ENCODE data around the gene RASSF10.

RASSF10 gene

DNA sequence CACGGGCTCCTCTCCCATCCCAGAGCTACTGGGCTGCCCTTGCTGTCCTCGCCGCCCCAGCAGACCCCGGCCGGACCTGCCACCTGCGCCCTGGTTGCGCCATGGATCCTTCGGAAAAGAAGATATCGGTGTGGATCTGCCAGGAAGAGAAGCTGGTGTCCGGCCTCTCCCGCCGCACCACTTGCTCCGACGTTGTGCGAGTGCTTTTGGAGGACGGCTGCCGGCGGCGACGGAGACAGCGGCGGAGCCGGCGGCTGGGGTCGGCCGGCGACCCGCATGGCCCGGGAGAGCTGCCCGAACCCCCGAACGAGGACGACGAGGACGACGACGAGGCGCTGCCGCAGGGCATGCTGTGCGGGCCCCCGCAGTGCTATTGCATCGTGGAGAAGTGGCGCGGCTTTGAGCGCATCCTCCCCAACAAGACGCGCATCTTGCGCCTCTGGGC lies 382 bp downstream of the RASSF10 start:
- no peak overlapping the region for H3K27ac ChIP-seq (replicated peaks)
- peaks cover 56% of the 10 kb centered on the region for H3K27me3 ChIP-seq (ENCODE audit: insufficient read depth, poor library complexity, severe bottlenecking)
- H3K4me3 ChIP-seq (replicated peaks; ENCODE audit: insufficient read depth, low read length): no peak overlapping the region
- DNase-seq (ENCODE audit: low read depth in 1 of 2, low spot score in 1 of 2): no peak
- TF ChIP-seq, protein P1, sequence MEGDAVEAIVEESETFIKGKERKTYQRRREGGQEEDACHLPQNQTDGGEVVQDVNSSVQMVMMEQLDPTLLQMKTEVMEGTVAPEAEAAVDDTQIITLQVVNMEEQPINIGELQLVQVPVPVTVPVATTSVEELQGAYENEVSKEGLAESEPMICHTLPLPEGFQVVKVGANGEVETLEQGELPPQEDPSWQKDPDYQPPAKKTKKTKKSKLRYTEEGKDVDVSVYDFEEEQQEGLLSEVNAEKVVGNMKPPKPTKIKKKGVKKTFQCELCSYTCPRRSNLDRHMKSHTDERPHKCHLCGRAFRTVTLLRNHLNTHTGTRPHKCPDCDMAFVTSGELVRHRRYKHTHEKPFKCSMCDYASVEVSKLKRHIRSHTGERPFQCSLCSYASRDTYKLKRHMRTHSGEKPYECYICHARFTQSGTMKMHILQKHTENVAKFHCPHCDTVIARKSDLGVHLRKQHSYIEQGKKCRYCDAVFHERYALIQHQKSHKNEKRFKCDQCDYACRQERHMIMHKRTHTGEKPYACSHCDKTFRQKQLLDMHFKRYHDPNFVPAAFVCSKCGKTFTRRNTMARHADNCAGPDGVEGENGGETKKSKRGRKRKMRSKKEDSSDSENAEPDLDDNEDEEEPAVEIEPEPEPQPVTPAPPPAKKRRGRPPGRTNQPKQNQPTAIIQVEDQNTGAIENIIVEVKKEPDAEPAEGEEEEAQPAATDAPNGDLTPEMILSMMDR (IDR thresholded peaks at IDR 0.05; ENCODE audit: insufficient read depth, low read length): no peak
- TF ChIP-seq GABPA (IDR thresholded peaks at IDR 0.05; ENCODE audit: low read depth): no peak
- no peak for TF ChIP-seq POLR2AphosphoS5 (IDR thresholded peaks at IDR 0.05; ENCODE audit: low read depth)
- TF ChIP-seq, protein P2, sequence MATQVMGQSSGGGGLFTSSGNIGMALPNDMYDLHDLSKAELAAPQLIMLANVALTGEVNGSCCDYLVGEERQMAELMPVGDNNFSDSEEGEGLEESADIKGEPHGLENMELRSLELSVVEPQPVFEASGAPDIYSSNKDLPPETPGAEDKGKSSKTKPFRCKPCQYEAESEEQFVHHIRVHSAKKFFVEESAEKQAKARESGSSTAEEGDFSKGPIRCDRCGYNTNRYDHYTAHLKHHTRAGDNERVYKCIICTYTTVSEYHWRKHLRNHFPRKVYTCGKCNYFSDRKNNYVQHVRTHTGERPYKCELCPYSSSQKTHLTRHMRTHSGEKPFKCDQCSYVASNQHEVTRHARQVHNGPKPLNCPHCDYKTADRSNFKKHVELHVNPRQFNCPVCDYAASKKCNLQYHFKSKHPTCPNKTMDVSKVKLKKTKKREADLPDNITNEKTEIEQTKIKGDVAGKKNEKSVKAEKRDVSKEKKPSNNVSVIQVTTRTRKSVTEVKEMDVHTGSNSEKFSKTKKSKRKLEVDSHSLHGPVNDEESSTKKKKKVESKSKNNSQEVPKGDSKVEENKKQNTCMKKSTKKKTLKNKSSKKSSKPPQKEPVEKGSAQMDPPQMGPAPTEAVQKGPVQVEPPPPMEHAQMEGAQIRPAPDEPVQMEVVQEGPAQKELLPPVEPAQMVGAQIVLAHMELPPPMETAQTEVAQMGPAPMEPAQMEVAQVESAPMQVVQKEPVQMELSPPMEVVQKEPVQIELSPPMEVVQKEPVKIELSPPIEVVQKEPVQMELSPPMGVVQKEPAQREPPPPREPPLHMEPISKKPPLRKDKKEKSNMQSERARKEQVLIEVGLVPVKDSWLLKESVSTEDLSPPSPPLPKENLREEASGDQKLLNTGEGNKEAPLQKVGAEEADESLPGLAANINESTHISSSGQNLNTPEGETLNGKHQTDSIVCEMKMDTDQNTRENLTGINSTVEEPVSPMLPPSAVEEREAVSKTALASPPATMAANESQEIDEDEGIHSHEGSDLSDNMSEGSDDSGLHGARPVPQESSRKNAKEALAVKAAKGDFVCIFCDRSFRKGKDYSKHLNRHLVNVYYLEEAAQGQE (IDR thresholded peaks at IDR 0.05; ENCODE audit: insufficient replicate concordance, low read depth): no peak
- TF ChIP-seq SPI1 (IDR thresholded peaks at IDR 0.05; ENCODE audit: borderline replicate concordance, low read depth): no peak

DNA sequence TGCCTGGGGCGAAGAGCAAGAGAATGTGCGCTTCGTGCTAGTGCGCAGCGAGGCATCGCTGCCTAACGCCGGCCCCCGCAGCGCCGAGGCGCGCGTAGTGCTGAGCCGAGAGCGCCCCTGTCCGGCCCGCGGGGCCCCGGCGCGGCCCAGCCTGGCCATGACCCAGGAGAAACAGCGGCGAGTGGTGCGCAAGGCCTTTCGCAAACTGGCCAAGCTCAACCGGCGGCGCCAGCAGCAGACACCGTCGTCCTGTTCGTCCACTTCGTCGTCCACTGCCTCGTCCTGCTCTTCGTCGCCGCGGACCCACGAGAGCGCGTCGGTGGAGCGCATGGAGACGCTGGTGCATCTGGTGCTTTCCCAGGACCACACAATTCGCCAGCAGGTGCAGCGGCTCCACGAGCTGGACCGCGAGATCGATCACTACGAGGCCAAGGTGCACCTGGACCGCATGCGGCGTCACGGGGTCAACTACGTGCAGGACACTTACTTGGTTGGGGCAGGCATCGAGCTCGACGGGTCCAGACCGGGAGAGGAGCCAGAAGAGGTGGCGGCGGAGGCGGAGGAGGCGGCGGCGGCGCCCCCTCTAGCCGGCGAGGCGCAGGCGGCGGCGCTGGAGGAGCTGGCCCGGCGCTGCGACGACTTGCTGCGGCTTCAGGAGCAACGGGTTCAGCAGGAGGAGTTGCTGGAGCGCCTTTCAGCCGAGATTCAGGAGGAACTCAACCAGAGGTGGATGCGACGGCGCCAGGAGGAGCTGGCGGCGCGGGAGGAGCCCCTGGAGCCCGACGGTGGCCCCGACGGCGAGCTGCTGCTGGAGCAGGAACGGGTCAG lies 1.0 kb downstream of the RASSF10 start:
- no peak overlapping the region for H3K27ac ChIP-seq (replicated peaks)
- TF ChIP-seq POLR2AphosphoS5 (IDR thresholded peaks at IDR 0.05; ENCODE audit: low read depth) (no peak), SPI1 (IDR thresholded peaks at IDR 0.05; ENCODE audit: borderline replicate concordance, low read depth) (no peak), GABPA (IDR thresholded peaks at IDR 0.05; ENCODE audit: low read depth) (no peak)
- TF ChIP-seq, protein P2 (IDR thresholded peaks at IDR 0.05; ENCODE audit: insufficient replicate concordance, low read depth): no peak
- DNase-seq (ENCODE audit: low read depth in 1 of 2, low spot score in 1 of 2): no peak
- H3K4me3 ChIP-seq (replicated peaks; ENCODE audit: insufficient read depth, low read length): no peak overlapping the region
- peaks cover 55% of the 10 kb centered on the region for H3K27me3 ChIP-seq (ENCODE audit: insufficient read depth, poor library complexity, severe bottlenecking)

DNA sequence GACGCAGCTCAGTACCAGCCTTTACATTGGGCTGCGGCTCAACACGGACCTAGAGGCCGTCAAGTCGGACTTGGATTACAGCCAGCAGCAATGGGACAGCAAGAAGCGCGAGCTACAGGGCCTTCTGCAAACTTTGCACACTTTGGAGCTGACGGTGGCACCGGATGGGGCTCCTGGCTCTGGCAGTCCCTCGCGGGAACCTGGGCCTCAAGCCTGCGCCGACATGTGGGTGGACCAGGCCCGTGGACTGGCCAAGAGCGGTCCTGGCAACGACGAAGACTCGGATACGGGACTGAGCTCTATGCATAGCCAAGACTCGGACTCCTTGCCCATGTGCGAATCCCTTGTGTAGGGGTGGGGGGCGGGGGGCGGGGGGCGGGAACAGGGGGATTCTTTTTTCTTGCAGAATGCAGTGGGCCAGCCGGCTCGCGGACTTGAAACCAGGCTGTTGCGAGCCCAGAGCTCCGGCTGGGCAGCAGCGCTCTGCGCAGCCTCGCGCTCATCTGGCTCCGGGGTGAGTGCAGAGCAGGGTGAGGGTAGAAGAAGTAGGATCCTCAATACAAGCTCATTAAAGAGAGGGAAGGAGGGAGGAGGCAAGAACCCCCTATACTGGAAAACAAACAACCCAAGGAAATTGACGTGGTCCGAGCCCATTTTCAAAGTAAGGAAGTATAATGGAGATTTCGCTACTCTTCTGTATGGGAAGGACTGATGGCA lies 1.8 kb downstream of the RASSF10 start:
- TF ChIP-seq GABPA (IDR thresholded peaks at IDR 0.05; ENCODE audit: low read depth) (no peak), POLR2AphosphoS5 (IDR thresholded peaks at IDR 0.05; ENCODE audit: low read depth) (no peak)
- peaks cover 55% of the 10 kb centered on the region for H3K27me3 ChIP-seq (ENCODE audit: insufficient read depth, poor library complexity, severe bottlenecking)
- no peak overlapping the region for H3K27ac ChIP-seq (replicated peaks)
- DNase-seq (ENCODE audit: low read depth in 1 of 2, low spot score in 1 of 2): no peak
- no peak overlapping the region for H3K4me3 ChIP-seq (replicated peaks; ENCODE audit: insufficient read depth, low read length)

DNA sequence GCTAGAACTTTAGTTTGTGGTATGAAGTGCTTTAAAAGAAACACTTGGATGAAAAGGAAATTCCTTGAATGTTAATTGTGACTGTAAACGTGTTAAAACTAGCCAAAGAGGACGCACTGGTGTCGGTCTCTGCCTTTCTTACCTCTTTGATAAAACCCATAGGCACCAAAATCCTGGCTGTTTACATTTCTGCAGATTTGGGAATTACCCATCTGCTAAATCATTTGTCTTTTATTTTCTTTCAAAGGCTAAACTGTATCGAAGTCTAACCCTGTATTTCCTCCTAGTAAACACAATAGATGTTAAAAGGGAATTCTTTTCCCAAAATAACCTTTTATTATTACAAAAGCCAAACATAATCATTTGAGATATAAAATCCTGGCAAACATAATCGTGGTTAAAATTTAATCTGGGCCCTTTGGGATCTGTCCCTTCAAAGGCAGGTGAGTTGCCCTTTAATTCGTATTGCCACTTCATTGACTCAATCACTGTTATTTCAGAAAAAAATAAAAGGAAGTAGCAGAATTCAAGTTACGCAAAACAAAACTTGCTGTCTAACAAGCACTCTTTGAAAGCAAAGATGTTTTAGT lies 2.4 kb downstream of the RASSF10 start:
- H3K27me3 ChIP-seq (ENCODE audit: insufficient read depth, poor library complexity, severe bottlenecking): peaks cover 55% of the 10 kb centered on the region
- H3K27ac ChIP-seq (replicated peaks): no peak overlapping the region
- no peak overlapping the region for H3K4me3 ChIP-seq (replicated peaks; ENCODE audit: insufficient read depth, low read length)
- DNase-seq (ENCODE audit: low read depth in 1 of 2, low spot score in 1 of 2): no peak
- TF ChIP-seq, protein P2 (IDR thresholded peaks at IDR 0.05; ENCODE audit: insufficient replicate concordance, low read depth): no peak
- TF ChIP-seq SPI1 (IDR thresholded peaks at IDR 0.05; ENCODE audit: borderline replicate concordance, low read depth): no peak
- TF ChIP-seq POLR2AphosphoS5 (IDR thresholded peaks at IDR 0.05; ENCODE audit: low read depth): no peak
- TF ChIP-seq, protein P1 (IDR thresholded peaks at IDR 0.05; ENCODE audit: insufficient read depth, low read length): no peak
- TF ChIP-seq GABPA (IDR thresholded peaks at IDR 0.05; ENCODE audit: low read depth): no peak
